SK-N-SH (cell line): Measurements from ENCODE around the gene TRPT1. TPM values are rescaled to one million over a fixed set of nuclear protein-coding genes. Genes with fewer than 3 reads are reported as not detected.
A peak's percentile ranks its signal among the peaks of the same experiment; 100 is the strongest.

Experiments
- CTCF ChIA-PET: fragments of 300-600, 350-600 bp; formaldehyde crosslinking; extraction: SDS; loops from one replicate; lab custom pipeline; 2021; lab: Yijun Ruan, JAX
- POLR2A ChIA-PET: fragments of 350-600 bp; sonication (Branson Sonifier 250); formaldehyde crosslinking; extraction: SDS; loops from one replicate; lab custom pipeline; 2020; ENCODE audit warnings: antibody characterized with exemption, inconsistent platforms; lab: Yijun Ruan, JAX
- DNase-seq: peaks from one replicate; pipeline ENCODE4 v3.0.0; 2012
- H2AFZ ChIP-seq: fragments of 200-600 bp; sonication (generic); 2 replicates; pipeline ENCODE4 v1.8.1; 2016; ENCODE audit warnings: antibody characterized with exemption, mild to moderate bottlenecking, low read depth
- H3F3A ChIP-seq: fragments of 200-600 bp; sonication (generic); replicated peaks from 2 replicates; pipeline ENCODE3; 2016; ENCODE audit warnings: antibody characterized with exemption, mild to moderate bottlenecking; ENCODE audit not compliant: insufficient read depth
- H3K27ac ChIP-seq, 2 experiments: fragments of 200-500 bp in 1 of 2; fragments of 200-600 bp in 1 of 2; sonication (Bioruptor generic) in 1 of 2; sonication (generic), shearing (Covaris generic) in 1 of 2; 2 replicates each; pipeline versions ENCODE4 v1.5.1 to v1.6.1; 2014 to 2016; ENCODE audit warnings: low read depth in 2 of 2, inconsistent platforms in 1 of 2, low read length in 1 of 2, mild to moderate bottlenecking in 1 of 2, mixed read lengths in 1 of 2
- H3K27me3 ChIP-seq: fragments of 200-600 bp; sonication (generic), shearing (Covaris generic); 2 replicates; pipeline ENCODE4 v1.6.1; 2016; ENCODE audit warnings: mixed run types; ENCODE audit not compliant: insufficient read depth
- H3K36me3 ChIP-seq, 2 experiments: fragments of 200-500 bp in 1 of 2; fragments of 200-600 bp in 1 of 2; sonication (Bioruptor generic) in 1 of 2; sonication (generic) in 1 of 2; replicated peaks in 1 of 2; 2 replicates each; pipeline versions ENCODE3 to v1.5.1; 2014 to 2016; ENCODE audit warnings: low read length in 1 of 2, mild to moderate bottlenecking in 1 of 2; ENCODE audit not compliant: insufficient read depth in 2 of 2, control insufficient read depth in 1 of 2
- H3K4me1 ChIP-seq, 2 experiments: fragments of 200-500 bp in 1 of 2; fragments of 200-600 bp in 1 of 2; sonication (Bioruptor generic) in 1 of 2; sonication (generic), shearing (Covaris generic) in 1 of 2; 2 replicates each; pipeline versions ENCODE4 v1.5.1 to v1.6.1; 2014 to 2016; ENCODE audit warnings: low read depth in 1 of 2, low read length in 1 of 2, mixed run types in 1 of 2; ENCODE audit not compliant: insufficient read depth in 2 of 2, control insufficient read depth in 1 of 2
- H3K4me2 ChIP-seq: fragments of 200-600 bp; sonication (generic), shearing (Covaris generic); 2 replicates; pipeline ENCODE4 v1.6.1; 2017; ENCODE audit warnings: mixed run types
- H3K4me3 ChIP-seq, 2 experiments: fragments of 200-500 bp in 1 of 2; fragments of 200-600 bp in 1 of 2; sonication (Bioruptor generic) in 1 of 2; sonication (generic), shearing (Covaris generic) in 1 of 2; 2 replicates each; pipeline versions ENCODE4 v1.5.1 to v1.8.1; 2014 to 2016; ENCODE audit warnings: low read depth in 2 of 2, inconsistent platforms in 1 of 2, low read length in 1 of 2, mild to moderate bottlenecking in 1 of 2, mixed read lengths in 1 of 2, moderate library complexity in 1 of 2
- H3K79me2 ChIP-seq: fragments of 200-600 bp; sonication (generic); 2 replicates; pipeline ENCODE4 v1.8.1; 2017; ENCODE audit warnings: mild to moderate bottlenecking; ENCODE audit not compliant: insufficient read depth
- H3K9ac ChIP-seq: fragments of 200-600 bp; sonication (generic); 2 replicates; pipeline ENCODE4 v1.6.1; 2017; ENCODE audit warnings: mixed run types
- H3K9me2 ChIP-seq: fragments of 200-600 bp; sonication (generic); 2 replicates; pipeline ENCODE4 v1.6.1; 2017; ENCODE audit warnings: mixed run types
- H3K9me3 ChIP-seq: fragments of 200-600 bp; sonication (generic); 2 replicates; pipeline ENCODE4 v1.6.1; 2017; ENCODE audit warnings: mixed run types, mild to moderate bottlenecking, moderate library complexity
- H4K20me1 ChIP-seq: fragments of 200-600 bp; sonication (generic); 2 replicates; pipeline ENCODE4 v1.6.1; 2017; ENCODE audit warnings: mild to moderate bottlenecking, mixed run types; ENCODE audit not compliant: insufficient read depth
- CHD2 ChIP-seq: fragments of 150-350 bp; IDR thresholded peaks from 2 replicates; pipeline ENCODE4 v1.6.1; 2018; ENCODE audit warnings: low read length; ENCODE audit not compliant: partially characterized antibody
- ELF1 ChIP-seq: IDR thresholded peaks from 2 replicates; pipeline ENCODE4 v1.4.0; 2012
- EP300 ChIP-seq, 2 experiments: IDR thresholded peaks; 2 replicates each; pipeline versions ENCODE4 v1.4.0 to v1.6.1; 2012; ENCODE audit warnings: borderline replicate concordance in 1 of 2, low read depth in 1 of 2, low read length in 1 of 2
- EZH2phosphoT487 ChIP-seq: fragments of 200-600 bp; sonication (generic); IDR thresholded peaks from 2 replicates; pipeline ENCODE4 v1.6.1; 2017; ENCODE audit warnings: low read depth, mixed run types, mild to moderate bottlenecking, antibody characterized with exemption, moderate library complexity, borderline replicate concordance
- FOSL2 ChIP-seq: IDR thresholded peaks from 2 replicates; pipeline ENCODE4 v1.4.0; 2012; ENCODE audit warnings: low read depth, mild to moderate bottlenecking, moderate library complexity, borderline replicate concordance
- FOXM1 ChIP-seq: IDR thresholded peaks from 2 replicates; pipeline ENCODE4 v1.4.0; 2012; ENCODE audit warnings: low read depth, mild to moderate bottlenecking
- MEF2A ChIP-seq: IDR thresholded peaks from 2 replicates; pipeline ENCODE4 v1.4.0; 2012; ENCODE audit warnings: low read depth, borderline replicate concordance
- NFIC ChIP-seq: IDR thresholded peaks from 2 replicates; pipeline ENCODE4 v1.4.0; 2012; ENCODE audit warnings: borderline replicate concordance
- RCOR1 ChIP-seq: fragments of 150-350 bp; IDR thresholded peaks from 2 replicates; pipeline ENCODE4 v1.6.1; 2017; ENCODE audit warnings: antibody characterized with exemption, low read length
- RXRA ChIP-seq: IDR thresholded peaks from 2 replicates; pipeline ENCODE4 v1.4.0; 2012; ENCODE audit warnings: low read depth, mild to moderate bottlenecking, borderline replicate concordance
- SIN3A ChIP-seq: IDR thresholded peaks from 2 replicates; pipeline ENCODE4 v1.6.1; 2012; ENCODE audit warnings: low read depth, mild to moderate bottlenecking, low read length, moderate library complexity, borderline replicate concordance
- TAF1 ChIP-seq: IDR thresholded peaks from 2 replicates; pipeline ENCODE4 v1.6.1; 2012; ENCODE audit warnings: low read depth, mild to moderate bottlenecking, low read length, moderate library complexity, borderline replicate concordance
- TEAD4 ChIP-seq: IDR thresholded peaks from 2 replicates; pipeline ENCODE4 v1.4.0; 2012; ENCODE audit warnings: mild to moderate bottlenecking, borderline replicate concordance; ENCODE audit not compliant: insufficient read depth
- WGBS: methylation state at CpG from one replicate; pipeline ENCODE4 v1.1.6; 2017; ENCODE audit warnings: low lambda C conversion rate; 5-methylcytosine and 5-hydroxymethylcytosine counted together
- polyA plus RNA-seq, 3 experiments: library from polyadenylated mRNA; depleted of rRNA; stranded (reverse); fragments of >200 nt; gene quantifications; 2 replicates each; pipeline ENCODE4 v1.2.3, GENCODE V29; 2012
- TF ChIP-seq, protein P1 (sequence below): IDR thresholded peaks from 2 replicates; pipeline ENCODE4 v1.4.0; 2012; ENCODE audit warnings: low read depth, borderline replicate concordance
- TF ChIP-seq, protein P2 (sequence below): fragments of 200-600 bp; sonication (generic); IDR thresholded peaks from 2 replicates; pipeline ENCODE4 v1.6.1; 2017; ENCODE audit warnings: antibody characterized with exemption, mild to moderate bottlenecking, moderate library complexity
- TF ChIP-seq, protein P3 (sequence below): fragments of 150-350 bp; IDR thresholded peaks from 2 replicates; pipeline ENCODE4 v1.6.1; 2016; ENCODE audit warnings: mild to moderate bottlenecking, low read depth, low read length
- TF ChIP-seq, protein P4 (sequence below): IDR thresholded peaks from 2 replicates; pipeline ENCODE4 v1.6.1; 2012; ENCODE audit warnings: mild to moderate bottlenecking, low read depth, low read length, moderate library complexity

TRPT1 gene
- polyA plus RNA-seq, 1 of the 3 experiments (the other 2 are of a cell fraction), result 62.4 TPM

DNA sequence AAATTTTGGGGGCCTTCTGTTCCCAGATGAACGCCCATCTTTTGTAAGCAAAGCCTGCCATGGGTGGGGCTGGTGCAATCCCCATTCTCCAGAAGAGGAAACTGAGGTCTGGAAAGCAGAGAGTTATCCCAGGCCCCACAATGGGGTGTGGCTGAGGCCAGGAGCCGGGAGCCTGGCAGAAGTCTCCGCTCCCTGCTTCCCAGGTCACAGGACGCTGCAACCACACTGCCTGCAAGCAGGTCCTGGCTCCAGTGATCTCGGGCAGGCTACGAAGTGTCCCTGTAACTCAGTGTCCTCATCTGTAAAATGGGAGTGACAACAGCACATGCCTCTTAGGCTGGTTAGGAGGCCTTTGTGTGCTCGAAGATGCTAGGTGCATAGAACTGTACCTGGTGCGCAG, 27.1 kb upstream of the TRPT1 start:
- H3K36me3 ChIP-seq, result peaks cover 10 to 24% of the 10 kb centered on the region in 2 experiments
- ChIA-PET CTCF (interaction anchor here (1.4 to 4.6 kb wide), 7 partner anchors 10 to 50 kb away, joined by 4 to 119 read pairs (median 17); partner anchors contain the start of genes BAD, ESRRA, GPR137 and VEGFB), POLR2A (interaction anchor here (0.9 to 12.4 kb wide), 3 partner anchors 9 to 17 kb away, joined by 3 to 112 read pairs (median 34); no protein-coding TSS in a partner anchor)
- no peak overlapping the region; a peak in 1 of 4 replicates for H3K27ac ChIP-seq
- H3K9me2 ChIP-seq, result no peaks in the 10 kb centered on the region
- WGBS, result 85% methylated on average over 7 of the region's 8 CpGs
- peaks cover 14% of the 10 kb centered on the region for H4K20me1 ChIP-seq
- no peak overlapping the region for H2AFZ ChIP-seq
- no peak for DNase-seq
- no peak overlapping the region; the same call in 1 of the 2 replicates for H3K9ac ChIP-seq
- peaks cover 3% of the 10 kb centered on the region for H3F3A ChIP-seq
- TF ChIP-seq RXRA (no peak), EP300 (IDR thresholded peaks at IDR 0.05; ENCODE audit: borderline replicate concordance in 1 of 2, low read depth in 1 of 2, low read length in 1 of 2) (no peak), TEAD4 (no peak), EZH2phosphoT487 (no peak), FOSL2 (no peak), SIN3A (no peak), TAF1 (no peak), CHD2 (no peak), ELF1 (no peak), RCOR1 (no peak), NFIC (no peak), FOXM1 (no peak), MEF2A (no peak)
- TF ChIP-seq, protein P1, sequence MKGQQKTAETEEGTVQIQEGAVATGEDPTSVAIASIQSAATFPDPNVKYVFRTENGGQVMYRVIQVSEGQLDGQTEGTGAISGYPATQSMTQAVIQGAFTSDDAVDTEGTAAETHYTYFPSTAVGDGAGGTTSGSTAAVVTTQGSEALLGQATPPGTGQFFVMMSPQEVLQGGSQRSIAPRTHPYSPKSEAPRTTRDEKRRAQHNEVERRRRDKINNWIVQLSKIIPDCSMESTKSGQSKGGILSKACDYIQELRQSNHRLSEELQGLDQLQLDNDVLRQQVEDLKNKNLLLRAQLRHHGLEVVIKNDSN, result no peak
- TF ChIP-seq, protein P2, sequence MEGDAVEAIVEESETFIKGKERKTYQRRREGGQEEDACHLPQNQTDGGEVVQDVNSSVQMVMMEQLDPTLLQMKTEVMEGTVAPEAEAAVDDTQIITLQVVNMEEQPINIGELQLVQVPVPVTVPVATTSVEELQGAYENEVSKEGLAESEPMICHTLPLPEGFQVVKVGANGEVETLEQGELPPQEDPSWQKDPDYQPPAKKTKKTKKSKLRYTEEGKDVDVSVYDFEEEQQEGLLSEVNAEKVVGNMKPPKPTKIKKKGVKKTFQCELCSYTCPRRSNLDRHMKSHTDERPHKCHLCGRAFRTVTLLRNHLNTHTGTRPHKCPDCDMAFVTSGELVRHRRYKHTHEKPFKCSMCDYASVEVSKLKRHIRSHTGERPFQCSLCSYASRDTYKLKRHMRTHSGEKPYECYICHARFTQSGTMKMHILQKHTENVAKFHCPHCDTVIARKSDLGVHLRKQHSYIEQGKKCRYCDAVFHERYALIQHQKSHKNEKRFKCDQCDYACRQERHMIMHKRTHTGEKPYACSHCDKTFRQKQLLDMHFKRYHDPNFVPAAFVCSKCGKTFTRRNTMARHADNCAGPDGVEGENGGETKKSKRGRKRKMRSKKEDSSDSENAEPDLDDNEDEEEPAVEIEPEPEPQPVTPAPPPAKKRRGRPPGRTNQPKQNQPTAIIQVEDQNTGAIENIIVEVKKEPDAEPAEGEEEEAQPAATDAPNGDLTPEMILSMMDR, result no peak
- TF ChIP-seq, protein P3, sequence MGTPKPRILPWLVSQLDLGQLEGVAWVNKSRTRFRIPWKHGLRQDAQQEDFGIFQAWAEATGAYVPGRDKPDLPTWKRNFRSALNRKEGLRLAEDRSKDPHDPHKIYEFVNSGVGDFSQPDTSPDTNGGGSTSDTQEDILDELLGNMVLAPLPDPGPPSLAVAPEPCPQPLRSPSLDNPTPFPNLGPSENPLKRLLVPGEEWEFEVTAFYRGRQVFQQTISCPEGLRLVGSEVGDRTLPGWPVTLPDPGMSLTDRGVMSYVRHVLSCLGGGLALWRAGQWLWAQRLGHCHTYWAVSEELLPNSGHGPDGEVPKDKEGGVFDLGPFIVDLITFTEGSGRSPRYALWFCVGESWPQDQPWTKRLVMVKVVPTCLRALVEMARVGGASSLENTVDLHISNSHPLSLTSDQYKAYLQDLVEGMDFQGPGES, result no peak
- TF ChIP-seq, protein P4, sequence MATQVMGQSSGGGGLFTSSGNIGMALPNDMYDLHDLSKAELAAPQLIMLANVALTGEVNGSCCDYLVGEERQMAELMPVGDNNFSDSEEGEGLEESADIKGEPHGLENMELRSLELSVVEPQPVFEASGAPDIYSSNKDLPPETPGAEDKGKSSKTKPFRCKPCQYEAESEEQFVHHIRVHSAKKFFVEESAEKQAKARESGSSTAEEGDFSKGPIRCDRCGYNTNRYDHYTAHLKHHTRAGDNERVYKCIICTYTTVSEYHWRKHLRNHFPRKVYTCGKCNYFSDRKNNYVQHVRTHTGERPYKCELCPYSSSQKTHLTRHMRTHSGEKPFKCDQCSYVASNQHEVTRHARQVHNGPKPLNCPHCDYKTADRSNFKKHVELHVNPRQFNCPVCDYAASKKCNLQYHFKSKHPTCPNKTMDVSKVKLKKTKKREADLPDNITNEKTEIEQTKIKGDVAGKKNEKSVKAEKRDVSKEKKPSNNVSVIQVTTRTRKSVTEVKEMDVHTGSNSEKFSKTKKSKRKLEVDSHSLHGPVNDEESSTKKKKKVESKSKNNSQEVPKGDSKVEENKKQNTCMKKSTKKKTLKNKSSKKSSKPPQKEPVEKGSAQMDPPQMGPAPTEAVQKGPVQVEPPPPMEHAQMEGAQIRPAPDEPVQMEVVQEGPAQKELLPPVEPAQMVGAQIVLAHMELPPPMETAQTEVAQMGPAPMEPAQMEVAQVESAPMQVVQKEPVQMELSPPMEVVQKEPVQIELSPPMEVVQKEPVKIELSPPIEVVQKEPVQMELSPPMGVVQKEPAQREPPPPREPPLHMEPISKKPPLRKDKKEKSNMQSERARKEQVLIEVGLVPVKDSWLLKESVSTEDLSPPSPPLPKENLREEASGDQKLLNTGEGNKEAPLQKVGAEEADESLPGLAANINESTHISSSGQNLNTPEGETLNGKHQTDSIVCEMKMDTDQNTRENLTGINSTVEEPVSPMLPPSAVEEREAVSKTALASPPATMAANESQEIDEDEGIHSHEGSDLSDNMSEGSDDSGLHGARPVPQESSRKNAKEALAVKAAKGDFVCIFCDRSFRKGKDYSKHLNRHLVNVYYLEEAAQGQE, result no peak
- H3K4me3 ChIP-seq, result peak overlapping the region; percentile 88 to 90; a peak in 2 of 4 replicates
- H3K4me1 ChIP-seq, result peaks cover 10 to 25% of the 10 kb centered on the region in 2 experiments; a peak in 2 of 4 replicates
- no peaks in the 10 kb centered on the region for H3K27me3 ChIP-seq
- no peaks in the 10 kb centered on the region for H3K9me3 ChIP-seq
- peaks cover 30% of the 10 kb centered on the region for H3K79me2 ChIP-seq
- peak overlapping the region; percentile 96 for H3K4me2 ChIP-seq
